ENCODE results near the gene IGF2BP2. TPM values are rescaled to one million over a fixed set of nuclear protein-coding genes. Genes with fewer than 3 reads are reported as not detected.

Gene IGF2BP2
- total RNA-seq, 1 donor from 2014 or later: 118 TPM

DNA sequence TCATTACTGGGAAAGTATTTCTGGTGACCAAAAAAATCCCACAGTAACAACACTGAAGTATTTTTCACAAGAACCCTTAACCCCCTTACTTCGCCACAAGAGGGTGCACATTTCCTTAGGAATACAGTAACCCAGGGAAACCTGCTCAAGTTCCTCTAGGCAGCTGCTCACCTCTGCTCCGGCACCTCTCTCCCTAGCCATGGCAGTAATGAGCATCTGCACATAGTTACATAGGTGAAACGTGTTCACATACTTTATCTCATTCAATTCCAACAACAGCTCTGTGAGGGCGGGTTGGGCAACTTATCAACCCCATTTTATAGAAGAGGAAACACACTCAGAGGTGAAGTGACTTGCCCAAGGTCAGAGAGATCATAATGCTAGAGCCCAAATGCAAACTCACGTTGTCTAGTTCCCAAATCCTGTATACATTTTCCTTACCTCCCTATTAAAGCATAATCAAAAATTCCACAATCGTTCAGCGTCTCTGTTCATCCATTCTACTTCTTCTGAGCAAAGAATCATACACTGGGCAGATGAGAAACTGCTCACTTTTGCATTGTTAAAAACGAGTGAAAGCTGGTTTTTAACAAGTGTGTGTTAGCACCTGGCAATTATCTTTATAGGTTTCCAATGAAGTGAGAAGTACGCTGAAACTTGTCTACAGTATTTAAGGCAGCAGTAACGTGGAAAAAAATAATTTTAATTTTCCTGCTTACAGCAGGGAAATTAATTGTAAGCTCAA, 90.7 kb downstream of the IGF2BP2 start:
- no peak overlapping the region for H3K4me3 Mint-ChIP-seq (ENCODE audit: unreplicated experiment)
- H3K9me3 Mint-ChIP-seq (ENCODE audit: unreplicated experiment): peaks cover 3% of the 10 kb centered on the region
- no peak overlapping the region for H3K27ac Mint-ChIP-seq (ENCODE audit: unreplicated experiment)
- TF ChIP-seq, protein P1, sequence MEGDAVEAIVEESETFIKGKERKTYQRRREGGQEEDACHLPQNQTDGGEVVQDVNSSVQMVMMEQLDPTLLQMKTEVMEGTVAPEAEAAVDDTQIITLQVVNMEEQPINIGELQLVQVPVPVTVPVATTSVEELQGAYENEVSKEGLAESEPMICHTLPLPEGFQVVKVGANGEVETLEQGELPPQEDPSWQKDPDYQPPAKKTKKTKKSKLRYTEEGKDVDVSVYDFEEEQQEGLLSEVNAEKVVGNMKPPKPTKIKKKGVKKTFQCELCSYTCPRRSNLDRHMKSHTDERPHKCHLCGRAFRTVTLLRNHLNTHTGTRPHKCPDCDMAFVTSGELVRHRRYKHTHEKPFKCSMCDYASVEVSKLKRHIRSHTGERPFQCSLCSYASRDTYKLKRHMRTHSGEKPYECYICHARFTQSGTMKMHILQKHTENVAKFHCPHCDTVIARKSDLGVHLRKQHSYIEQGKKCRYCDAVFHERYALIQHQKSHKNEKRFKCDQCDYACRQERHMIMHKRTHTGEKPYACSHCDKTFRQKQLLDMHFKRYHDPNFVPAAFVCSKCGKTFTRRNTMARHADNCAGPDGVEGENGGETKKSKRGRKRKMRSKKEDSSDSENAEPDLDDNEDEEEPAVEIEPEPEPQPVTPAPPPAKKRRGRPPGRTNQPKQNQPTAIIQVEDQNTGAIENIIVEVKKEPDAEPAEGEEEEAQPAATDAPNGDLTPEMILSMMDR (IDR thresholded peaks at IDR 0.05; ENCODE audit: partially characterized antibody, unreplicated experiment): peak; percentile 63
- H3K4me1 Mint-ChIP-seq (ENCODE audit: low read depth, unreplicated experiment): peaks cover 11% of the 10 kb centered on the region
- no peak for DNase-seq
- H3K27me3 Mint-ChIP-seq (ENCODE audit: unreplicated experiment): no peaks in the 10 kb centered on the region
- H3K36me3 Mint-ChIP-seq (ENCODE audit: unreplicated experiment): no peaks in the 10 kb centered on the region

DNA sequence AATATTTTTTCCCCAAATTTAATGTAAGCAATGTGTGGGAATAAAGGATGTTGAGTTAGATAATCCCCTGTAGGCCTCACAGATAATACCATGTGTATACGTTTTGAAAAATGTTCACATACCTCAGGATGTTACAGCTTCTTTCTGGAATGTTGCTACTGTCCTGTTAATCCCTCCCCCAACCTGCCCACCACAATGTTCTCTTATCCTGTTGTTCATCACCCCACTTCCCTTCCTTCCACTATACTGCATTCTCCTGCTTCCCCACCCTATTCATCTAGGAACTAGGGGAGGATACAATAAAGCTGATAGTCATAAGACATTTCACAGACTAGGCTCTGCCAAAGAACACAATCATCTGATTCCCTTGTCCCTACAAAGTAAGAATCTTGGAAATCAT, 92.1 kb downstream of the IGF2BP2 start:
- Mint-ChIP-seq H3K36me3 (ENCODE audit: unreplicated experiment) (no peaks in the 10 kb centered on the region), H3K4me3 (ENCODE audit: unreplicated experiment) (no peak overlapping the region), H3K4me1 (ENCODE audit: low read depth, unreplicated experiment) (peaks cover 16% of the 10 kb centered on the region), H3K9me3 (ENCODE audit: unreplicated experiment) (peaks cover 3% of the 10 kb centered on the region), H3K27ac (ENCODE audit: unreplicated experiment) (no peak overlapping the region), H3K27me3 (ENCODE audit: unreplicated experiment) (no peaks in the 10 kb centered on the region)
- DNase-seq: no peak
- TF ChIP-seq, protein P1 (IDR thresholded peaks at IDR 0.05; ENCODE audit: partially characterized antibody, unreplicated experiment): no peak

DNA sequence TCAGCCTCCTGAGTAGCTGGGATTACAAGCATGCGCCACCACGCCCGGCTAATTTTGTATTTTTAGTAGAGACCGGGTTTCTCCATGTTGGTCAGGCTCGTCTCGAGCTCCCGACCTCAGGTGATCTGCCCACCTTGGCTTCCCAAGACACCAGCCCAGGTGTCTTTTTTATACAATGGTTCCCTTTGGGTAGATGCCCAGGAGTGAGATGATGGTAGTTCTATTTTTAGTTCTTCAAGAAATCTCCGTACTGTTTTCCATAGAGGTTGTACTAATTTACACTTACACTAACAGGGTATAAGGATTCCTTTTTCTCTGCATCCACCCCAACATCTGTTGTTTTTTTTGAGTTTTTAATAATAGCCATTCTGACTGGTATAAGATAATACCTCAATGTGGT, 94.3 kb downstream of the IGF2BP2 start:
- H3K4me1 Mint-ChIP-seq (ENCODE audit: low read depth, unreplicated experiment): peaks cover 25% of the 10 kb centered on the region
- H3K36me3 Mint-ChIP-seq (ENCODE audit: unreplicated experiment): no peaks in the 10 kb centered on the region
- H3K4me3 Mint-ChIP-seq (ENCODE audit: unreplicated experiment): no peak overlapping the region
- no peaks in the 10 kb centered on the region for H3K27me3 Mint-ChIP-seq (ENCODE audit: unreplicated experiment)
- H3K27ac Mint-ChIP-seq (ENCODE audit: unreplicated experiment): no peak overlapping the region
- DNase-seq: no peak
- H3K9me3 Mint-ChIP-seq (ENCODE audit: unreplicated experiment): peaks cover 4% of the 10 kb centered on the region
- TF ChIP-seq, protein P1 (IDR thresholded peaks at IDR 0.05; ENCODE audit: partially characterized antibody, unreplicated experiment): no peak

DNA sequence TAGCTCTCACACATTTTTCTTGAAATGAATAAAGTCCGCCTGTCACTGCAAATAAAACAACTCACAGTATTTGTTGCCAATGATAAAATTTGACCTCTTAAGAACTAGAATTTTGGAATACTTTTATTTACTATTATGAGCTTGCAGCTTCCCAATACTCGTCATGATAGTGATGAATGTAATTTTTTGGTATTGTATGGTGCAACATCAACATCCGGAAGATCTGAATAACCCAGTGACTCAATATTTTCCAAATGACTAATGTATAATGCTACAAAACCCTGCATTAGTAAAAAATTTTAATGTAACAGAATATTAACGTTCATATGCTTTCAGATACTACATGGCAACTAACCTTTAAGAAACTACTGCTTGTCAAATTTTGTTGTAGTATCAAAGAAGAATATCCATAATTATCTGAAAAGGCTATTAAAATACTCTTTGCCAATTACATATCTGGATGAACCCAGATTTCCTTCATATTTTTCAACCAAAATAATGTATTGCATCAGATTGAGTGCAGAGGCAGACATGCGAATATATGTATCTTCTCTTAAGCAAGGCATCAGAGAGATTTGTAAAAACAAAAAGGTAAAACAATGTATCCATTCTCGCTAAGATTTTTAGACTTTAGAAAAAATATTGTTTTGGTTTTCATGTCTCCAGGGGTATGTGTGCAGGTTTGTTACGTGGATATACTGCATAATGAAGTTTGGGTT, 95.3 kb downstream of the IGF2BP2 start:
- peaks cover 35% of the 10 kb centered on the region for H3K4me1 Mint-ChIP-seq (ENCODE audit: low read depth, unreplicated experiment)
- H3K27ac Mint-ChIP-seq (ENCODE audit: unreplicated experiment): no peak overlapping the region
- no peak for DNase-seq
- TF ChIP-seq, protein P1 (IDR thresholded peaks at IDR 0.05; ENCODE audit: partially characterized antibody, unreplicated experiment): no peak
- H3K36me3 Mint-ChIP-seq (ENCODE audit: unreplicated experiment): no peaks in the 10 kb centered on the region
- peaks cover 3% of the 10 kb centered on the region for H3K27me3 Mint-ChIP-seq (ENCODE audit: unreplicated experiment)
- H3K4me3 Mint-ChIP-seq (ENCODE audit: unreplicated experiment): no peak overlapping the region
- peaks cover 4% of the 10 kb centered on the region for H3K9me3 Mint-ChIP-seq (ENCODE audit: unreplicated experiment)
